Keratinocyte (primary cell): ENCODE data around the gene LSG1. TPM values are rescaled to one million over a fixed set of nuclear protein-coding genes. Genes with fewer than 3 reads are reported as not detected.

Experiments
- DNase-seq: peaks from one replicate; pipeline ENCODE4 v3.0.0-alpha.2; 2011; ENCODE audit warnings: low read depth, missing footprints, low spot score
- FAIRE-seq: peaks from 2 replicates; lab custom pipeline; 2011; peaks lifted over from hg19 to GRCh38; lab: Jason Lieb, UNC
- H2AFZ ChIP-seq: 2 replicates; pipeline ENCODE4 v1.6.0; 2012; ENCODE audit warnings: low read length, control low read depth, inconsistent platforms; ENCODE audit not compliant: control insufficient read depth
- H3K27ac ChIP-seq: 2 replicates; pipeline ENCODE4 v1.5.1; 2011; ENCODE audit warnings: low read length; ENCODE audit not compliant: control insufficient read depth, insufficient read depth
- H3K27me3 ChIP-seq: 3 replicates; pipeline ENCODE4 v1.6.0; 2011; ENCODE audit warnings: low read length; ENCODE audit not compliant: control insufficient read depth, insufficient read depth; ENCODE audit errors: extremely low read depth
- H3K36me3 ChIP-seq, 2 experiments: 2 replicates in 1 of 2; 3 replicates in 1 of 2; pipeline ENCODE4 v1.5.1; 2011; ENCODE audit warnings: low read length in 2 of 2, mild to moderate bottlenecking in 1 of 2; ENCODE audit not compliant: control insufficient read depth in 2 of 2, insufficient read depth in 2 of 2; ENCODE audit errors: extremely low read depth in 1 of 2
- H3K4me1 ChIP-seq: 3 replicates; pipeline ENCODE4 v1.5.1; 2011; ENCODE audit warnings: low read length; ENCODE audit not compliant: control insufficient read depth, insufficient read depth; ENCODE audit errors: extremely low read depth
- H3K4me2 ChIP-seq: 3 replicates; pipeline ENCODE4 v1.6.0; 2011; ENCODE audit warnings: low read depth, low read length; ENCODE audit not compliant: control insufficient read depth, insufficient read depth; ENCODE audit errors: extremely low read depth
- H3K4me3 ChIP-seq, 3 experiments: fragments of 200-600 bp in 1 of 3; sonication (generic) in 1 of 3; 2 replicates in 2 of 3; 3 replicates in 1 of 3; pipeline ENCODE4 v1.5.1; 2011 to 2016; ENCODE audit warnings: low read length in 3 of 3, mild to moderate bottlenecking in 3 of 3, control low read depth in 2 of 3, inconsistent platforms in 1 of 3, low read depth in 1 of 3, mixed read lengths in 1 of 3, mixed run types in 1 of 3, moderate library complexity in 1 of 3; ENCODE audit not compliant: control insufficient read depth in 2 of 3, insufficient read depth in 2 of 3; ENCODE audit errors: extremely low read depth in 1 of 3
- H3K79me2 ChIP-seq: 2 replicates; pipeline ENCODE4 v1.6.0; 2012; ENCODE audit warnings: low read length; ENCODE audit not compliant: control insufficient read depth, insufficient read depth
- H3K9ac ChIP-seq: 3 replicates; pipeline ENCODE4 v1.6.0; 2011; ENCODE audit warnings: low read length; ENCODE audit not compliant: control insufficient read depth, insufficient read depth; ENCODE audit errors: extremely low read depth
- H3K9me1 ChIP-seq: 3 replicates; pipeline ENCODE4 v1.6.0; 2011; ENCODE audit warnings: low read length; ENCODE audit not compliant: control insufficient read depth, insufficient read depth; ENCODE audit errors: extremely low read depth
- H3K9me3 ChIP-seq: 2 replicates; pipeline ENCODE4 v1.5.1; 2012; ENCODE audit warnings: low read depth, low read length; ENCODE audit not compliant: control insufficient read depth
- H4K20me1 ChIP-seq: 3 replicates; pipeline ENCODE4 v1.6.0; 2011; ENCODE audit warnings: low read length; ENCODE audit not compliant: control insufficient read depth, insufficient read depth; ENCODE audit errors: extremely low read depth
- CTCF ChIP-seq, 3 experiments: IDR thresholded peaks in 1 of 3; conservative IDR thresholded peaks in 1 of 3; optimal IDR thresholded peaks in 1 of 3; 2 replicates in 2 of 3; 3 replicates in 1 of 3; pipeline versions ENCODE3 to v1.5.1; 2011; ENCODE audit warnings: low read length in 3 of 3, mild to moderate bottlenecking in 3 of 3, moderate library complexity in 2 of 3, control low read depth in 1 of 3, inconsistent platforms in 1 of 3; ENCODE audit not compliant: insufficient read depth in 2 of 3; ENCODE audit errors: extremely low read depth in 1 of 3
- EZH2 ChIP-seq: IDR thresholded peaks from one replicate; pipeline ENCODE4 v1.6.1; 2012; ENCODE audit warnings: inconsistent platforms, mild to moderate bottlenecking, low read length, moderate library complexity
- dilution Hi-C: fragments of 300-500 bp; cut with MboI; formaldehyde crosslinking; loops from one replicate; pipeline ENCODE4 v1.7.0; 2020; ENCODE audit warnings: low sequenced_read_pairs; ENCODE audit not compliant: extremely low pct_ligation_motif_present
- polyA plus RNA-seq, 5 experiments: library from polyadenylated mRNA; depleted of rRNA in 3 of 5; stranded (reverse) in 3 of 5; stranded (forward) in 1 of 5; unstranded in 1 of 5; fragments of >200 nt; gene quantifications; 1 replicate in 1 of 5; 2 replicates in 3 of 5; 3 replicates in 1 of 5; pipeline versions ENCODE4 v1.2.1 to v1.2.3, GENCODE V29; 2011 to 2012; ENCODE audit warnings: missing spikeins in 2 of 5, low read depth in 1 of 5, low replicate concordance in 1 of 5

LSG1 gene
- polyA plus RNA-seq, 1 donor (not counting 4 experiments of a cell fraction or from before 2014, with no cell fraction given): 40.7 TPM

- no peak for TF ChIP-seq EZH2
- no peak for TF ChIP-seq CTCF (optimal IDR thresholded peaks at IDR 0.05 in 1 of 3, IDR thresholded peaks at IDR 0.05 in 1 of 3, conservative IDR thresholded peaks at IDR 0.05 in 1 of 3; ENCODE audit: extremely low read depth in 1 of 3, insufficient read depth in 2 of 3, low read length in 3 of 3)
- H3K4me3 ChIP-seq: no peak overlapping the region
Measured at GRCh38 chr3:194609601-194610000, 62.4 kb downstream of the LSG1 start.

GRCh38 chr3:194608981-194609380 lies 63.0 kb downstream of the LSG1 start:
- no peak overlapping the region for H2AFZ ChIP-seq
- no peaks in the 10 kb centered on the region for H3K79me2 ChIP-seq
- dilution Hi-C loops: no loop called here
- FAIRE-seq: no peak
- peaks cover 0 to 7% of the 10 kb centered on the region in 2 experiments for H3K36me3 ChIP-seq
- no peaks in the 10 kb centered on the region for H4K20me1 ChIP-seq
- no peak for DNase-seq
- H3K27ac ChIP-seq: no peak overlapping the region
- no peaks in the 10 kb centered on the region for H3K4me1 ChIP-seq
- H3K4me3 ChIP-seq: no peak overlapping the region
- H3K9me3 ChIP-seq: no peaks in the 10 kb centered on the region
- no peaks in the 10 kb centered on the region for H3K9me1 ChIP-seq
- H3K4me2 ChIP-seq: no peak overlapping the region
- no peak overlapping the region for H3K9ac ChIP-seq
- H3K27me3 ChIP-seq: no peaks in the 10 kb centered on the region
- TF ChIP-seq EZH2 (no peak), CTCF (optimal IDR thresholded peaks at IDR 0.05 in 1 of 3, IDR thresholded peaks at IDR 0.05 in 1 of 3, conservative IDR thresholded peaks at IDR 0.05 in 1 of 3; ENCODE audit: extremely low read depth in 1 of 3, insufficient read depth in 2 of 3, low read length in 3 of 3) (no peak)

More at GRCh38 chr3:194609601-194610000, 62.4 kb downstream of the LSG1 start:
- FAIRE-seq (no peak), DNase-seq (no peak)
- H3K4me2 ChIP-seq: no peak overlapping the region
- no peak overlapping the region for H3K9ac ChIP-seq
- H3K27me3 ChIP-seq: no peaks in the 10 kb centered on the region
- H3K9me3 ChIP-seq: no peaks in the 10 kb centered on the region
- H3K79me2 ChIP-seq: no peaks in the 10 kb centered on the region
- no peaks in the 10 kb centered on the region for H3K4me1 ChIP-seq
- no peak overlapping the region for H2AFZ ChIP-seq
- H3K9me1 ChIP-seq: no peaks in the 10 kb centered on the region
- no peaks in the 10 kb centered on the region for H4K20me1 ChIP-seq
- peaks cover 0 to 7% of the 10 kb centered on the region in 2 experiments for H3K36me3 ChIP-seq
- no peak overlapping the region for H3K27ac ChIP-seq
- dilution Hi-C loops: no loop called here
